Daoy (cell line): ENCODE data around the gene MAN2A1. TPM values are rescaled to one million over a fixed set of nuclear protein-coding genes. Genes with fewer than 3 reads are reported as not detected.

ENCODE experiments used
- DNase-seq: peaks from one replicate; pipeline ENCODE4 v3.0.0-alpha.2; 2015; ENCODE audit warnings: low read depth
- total RNA-seq: library from RNA; depleted of rRNA; stranded (reverse); fragments of >200 nt; shearing (Covaris generic); gene quantifications from 2 replicates; pipeline ENCODE4 v1.2.3, GENCODE V29; 2014

Gene MAN2A1
- total RNA-seq, 1 experiment from 2014 or later: 30.9 TPM

- DNase-seq: no peak
Observed at GRCh38 chr5:109825450-109825849, 135.7 kb downstream of the MAN2A1 start.

DNA sequence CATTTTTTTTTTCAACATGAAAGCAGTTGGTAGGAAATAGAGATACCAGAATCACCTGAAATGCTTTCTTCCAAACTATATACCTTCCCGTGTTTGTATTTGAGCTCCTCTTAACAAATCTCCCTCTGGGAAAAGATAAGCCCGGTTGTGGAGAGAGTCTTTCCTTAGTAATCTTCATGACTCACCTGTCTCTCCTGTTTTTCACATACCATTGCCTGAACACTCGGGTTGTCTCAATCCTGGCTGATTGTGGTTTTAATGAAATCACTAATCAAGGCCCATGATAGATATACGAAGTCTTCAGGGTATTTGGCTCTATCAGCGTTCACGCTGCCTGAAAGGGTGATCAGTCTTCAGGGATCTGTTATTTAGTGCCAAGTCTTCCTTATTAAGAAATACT is 136.7 kb downstream of the MAN2A1 start:
- no peak for DNase-seq

DNA sequence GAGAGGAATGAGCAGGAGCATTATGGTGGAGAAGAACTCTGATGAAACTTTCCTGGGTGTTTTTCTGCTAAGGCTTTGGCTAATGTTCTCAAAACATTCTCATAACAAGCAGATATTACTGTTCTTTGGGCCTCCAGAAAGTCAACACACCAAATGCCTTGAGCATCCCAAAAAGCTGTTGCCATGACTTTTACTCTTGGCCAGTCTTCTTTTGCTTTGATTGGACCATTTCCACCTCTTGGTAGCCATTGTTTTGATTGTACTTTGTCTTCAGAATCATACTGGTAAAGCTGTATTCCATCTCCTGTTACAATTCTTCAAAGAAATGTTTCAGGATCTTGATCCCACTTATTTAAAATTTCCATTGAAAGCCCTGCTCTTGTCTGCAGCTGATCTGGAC is 139.6 kb downstream of the MAN2A1 start:
- no peak for DNase-seq

- peak; percentile 54 for DNase-seq
Observed at GRCh38 chr5:109830955-109831502, 141.3 kb downstream of the MAN2A1 start.

DNA sequence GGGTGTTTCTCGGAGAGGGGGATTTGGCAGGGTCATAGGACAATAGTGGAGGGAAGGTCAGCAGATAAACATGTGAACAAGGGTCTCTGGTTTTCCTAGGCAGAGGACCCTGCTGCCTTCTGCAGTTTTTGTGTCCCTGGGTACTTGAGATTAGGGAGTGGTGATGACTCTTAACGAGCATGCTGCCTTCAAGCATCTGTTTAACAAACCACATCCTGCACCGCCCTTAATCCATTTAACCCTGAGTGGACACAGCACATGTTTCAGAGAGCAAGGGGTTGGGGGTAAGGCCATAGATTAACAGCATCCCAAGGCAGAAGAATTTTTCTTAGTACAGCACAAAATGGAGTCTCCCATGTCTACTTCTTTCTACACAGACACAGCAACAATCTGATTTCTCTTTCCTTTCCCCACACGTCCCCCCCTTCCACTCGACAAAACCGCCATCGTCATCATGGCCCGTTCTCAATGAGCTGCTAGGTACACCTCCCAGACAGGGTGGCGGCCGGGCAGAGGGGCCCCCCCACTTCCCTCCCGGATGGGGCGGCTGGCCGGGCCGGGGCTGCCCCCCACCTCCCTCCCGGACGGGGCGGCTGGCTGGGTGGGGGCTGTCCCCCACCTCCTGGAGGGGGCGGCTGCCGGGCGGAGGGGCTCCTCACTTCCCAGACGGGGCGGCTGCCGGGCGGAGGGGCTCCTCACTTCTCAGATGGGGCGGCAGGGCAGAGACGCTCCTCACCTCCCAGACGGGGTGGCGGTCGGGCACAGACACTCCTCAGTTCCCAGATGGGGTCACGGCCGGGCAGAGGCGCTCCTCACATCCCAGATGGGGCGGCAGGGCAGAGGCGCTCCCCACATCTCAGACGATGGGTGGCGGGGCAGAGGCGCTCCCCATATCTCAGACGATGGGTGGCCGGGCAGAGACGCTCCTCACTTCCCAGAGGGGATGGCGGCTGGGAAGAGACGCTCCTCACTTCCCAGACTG is 142.8 kb downstream of the MAN2A1 start:
- peak; percentile 10 for DNase-seq

GRCh38 chr5:109833946-109834345 is 144.2 kb downstream of the MAN2A1 start:
- no peak for DNase-seq

GRCh38 chr5:109836280-109836679 is 146.6 kb downstream of the MAN2A1 start:
- no peak for DNase-seq

DNA sequence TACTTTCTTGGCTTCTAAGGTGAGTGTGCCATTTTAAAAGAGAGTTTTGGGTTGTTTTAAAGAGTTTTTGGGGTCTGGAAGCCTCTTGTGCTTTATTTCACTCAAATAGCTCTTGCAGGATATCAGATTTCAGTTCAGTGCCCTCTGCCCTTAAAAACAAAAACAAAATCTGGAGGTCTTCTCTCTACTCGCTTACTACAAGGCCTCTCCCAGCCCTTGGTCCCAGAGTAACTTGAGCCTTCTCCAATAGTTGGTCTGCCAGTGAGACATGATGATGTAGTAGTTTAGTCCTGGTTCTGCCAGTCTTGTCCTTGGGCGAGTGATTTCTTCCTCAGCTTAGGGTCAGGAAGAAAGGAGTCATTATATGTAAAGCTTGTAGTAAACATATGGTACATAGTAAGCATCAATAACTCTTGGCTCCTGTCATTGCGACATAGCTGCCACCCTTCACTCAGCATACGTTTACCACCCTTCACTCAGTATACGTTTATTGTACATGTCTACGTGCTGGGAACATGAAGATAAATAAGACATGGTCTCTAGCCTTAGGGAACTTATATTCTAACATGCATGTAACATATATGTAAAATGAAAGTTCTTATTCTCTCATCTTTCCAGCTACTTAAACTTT is 147.6 kb downstream of the MAN2A1 start:
- no peak for DNase-seq

- DNase-seq: no peak
Observed at GRCh38 chr5:109838157-109838556, 148.4 kb downstream of the MAN2A1 start.

DNA sequence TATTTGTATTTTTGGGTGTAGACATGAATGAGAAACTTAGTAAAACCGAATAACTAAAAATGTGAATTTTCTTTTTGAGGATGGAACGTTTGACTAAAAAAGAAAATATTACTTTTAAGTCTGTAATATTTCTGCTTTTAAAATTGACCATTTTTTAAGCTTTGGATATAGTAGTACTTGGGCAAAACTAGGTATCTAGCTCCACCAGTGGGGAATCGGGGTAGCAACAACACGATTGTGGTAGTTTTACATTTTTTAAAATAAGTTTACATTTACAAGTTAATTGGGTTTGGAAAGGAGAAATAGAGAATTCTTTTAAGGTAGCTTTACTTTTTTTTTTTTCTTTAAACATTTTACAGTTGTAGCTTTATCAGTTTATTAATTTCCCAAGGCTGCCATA is 154.4 kb downstream of the MAN2A1 start:
- DNase-seq: no peak

DNA sequence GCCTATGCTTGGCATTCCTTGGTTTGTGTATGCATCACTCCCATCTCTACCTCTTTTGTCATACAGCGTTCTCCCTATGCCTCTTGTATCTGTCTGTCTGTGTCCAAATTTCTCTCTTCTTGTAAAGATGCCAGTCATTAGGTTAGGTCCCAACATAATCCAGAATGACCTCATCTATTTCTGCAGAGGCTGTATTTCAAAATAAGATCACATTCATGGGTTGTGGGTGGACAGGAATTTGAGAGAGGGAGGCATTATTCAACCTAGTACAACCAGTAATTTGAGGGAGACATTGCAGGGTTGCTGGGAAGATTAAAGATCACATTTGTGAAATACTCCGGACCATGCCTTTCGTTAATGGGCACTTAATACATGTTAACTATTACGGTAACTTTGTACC is 155.0 kb downstream of the MAN2A1 start:
- DNase-seq: no peak

DNA sequence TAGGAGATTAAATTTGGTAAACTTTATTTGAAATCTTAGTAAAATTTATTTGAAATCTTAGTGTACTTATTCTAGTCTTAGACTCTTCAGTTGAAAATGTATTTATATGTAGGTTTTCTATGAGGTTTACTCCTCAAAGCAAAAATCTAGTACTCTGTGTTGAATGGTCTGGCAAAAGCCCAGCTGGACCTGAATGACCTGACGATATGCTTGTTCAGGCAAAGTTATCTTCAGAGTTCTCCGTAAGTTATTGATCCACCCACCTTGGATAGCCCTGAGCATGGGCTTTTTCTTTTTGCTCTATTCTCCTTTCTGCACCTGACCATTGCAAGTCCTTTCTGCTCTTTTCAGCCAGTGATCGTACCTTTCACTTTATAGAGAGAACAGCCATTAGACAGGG is 158.4 kb downstream of the MAN2A1 start:
- DNase-seq: no peak

DNA sequence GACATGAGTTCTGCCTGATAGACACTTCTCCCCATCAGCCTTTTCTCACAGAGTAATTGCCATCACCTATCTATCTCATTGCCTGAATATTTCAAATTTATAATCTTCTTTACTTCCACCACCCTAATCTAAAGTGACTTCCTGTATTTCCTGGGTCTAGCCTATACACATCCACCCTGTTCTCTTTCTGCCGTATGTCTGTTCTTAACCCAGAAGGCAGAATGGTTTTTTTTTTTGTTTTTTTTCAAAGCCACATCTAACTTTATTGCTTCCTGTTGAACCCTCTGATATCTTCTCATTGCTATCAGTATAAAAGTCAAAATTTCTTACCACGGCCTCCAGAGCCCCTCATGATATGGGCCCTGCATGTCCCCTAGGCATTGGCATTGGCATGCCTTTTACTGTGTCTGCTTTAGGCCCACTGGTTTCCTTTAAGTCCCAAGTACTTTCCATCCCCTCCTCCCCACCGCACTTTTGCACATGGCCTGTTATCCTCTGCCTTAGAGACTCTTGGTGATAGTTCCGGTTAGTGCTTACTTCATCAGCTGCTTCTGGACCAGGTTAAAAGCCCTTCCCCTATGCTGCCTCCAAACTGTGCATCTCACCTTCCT is 159.9 kb downstream of the MAN2A1 start:
- DNase-seq: no peak

GRCh38 chr5:109852371-109853155 is 162.8 kb downstream of the MAN2A1 start:
- peak; percentile 19 for DNase-seq

GRCh38 chr5:109853377-109853776 is 163.7 kb downstream of the MAN2A1 start:
- DNase-seq: no peak

DNA sequence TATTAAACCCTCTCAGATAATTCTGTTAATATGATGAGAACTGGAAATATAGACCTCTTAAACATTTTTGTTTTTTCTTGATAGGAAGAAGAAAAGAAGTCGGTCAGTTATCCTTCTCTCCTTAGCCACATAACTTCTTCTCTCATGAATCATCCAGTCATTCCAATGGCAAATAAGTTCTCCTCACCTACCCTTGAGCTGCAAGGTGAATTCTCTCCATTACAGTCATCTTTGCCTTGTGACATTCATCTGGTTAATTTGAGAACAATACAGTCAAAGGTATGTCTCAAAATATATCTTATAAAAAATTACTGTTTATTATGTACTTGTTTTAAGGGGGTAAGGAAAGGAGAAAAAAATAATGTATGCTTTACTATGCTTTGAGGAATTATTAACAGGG is 165.3 kb downstream of the MAN2A1 start:
- no peak for DNase-seq

DNA sequence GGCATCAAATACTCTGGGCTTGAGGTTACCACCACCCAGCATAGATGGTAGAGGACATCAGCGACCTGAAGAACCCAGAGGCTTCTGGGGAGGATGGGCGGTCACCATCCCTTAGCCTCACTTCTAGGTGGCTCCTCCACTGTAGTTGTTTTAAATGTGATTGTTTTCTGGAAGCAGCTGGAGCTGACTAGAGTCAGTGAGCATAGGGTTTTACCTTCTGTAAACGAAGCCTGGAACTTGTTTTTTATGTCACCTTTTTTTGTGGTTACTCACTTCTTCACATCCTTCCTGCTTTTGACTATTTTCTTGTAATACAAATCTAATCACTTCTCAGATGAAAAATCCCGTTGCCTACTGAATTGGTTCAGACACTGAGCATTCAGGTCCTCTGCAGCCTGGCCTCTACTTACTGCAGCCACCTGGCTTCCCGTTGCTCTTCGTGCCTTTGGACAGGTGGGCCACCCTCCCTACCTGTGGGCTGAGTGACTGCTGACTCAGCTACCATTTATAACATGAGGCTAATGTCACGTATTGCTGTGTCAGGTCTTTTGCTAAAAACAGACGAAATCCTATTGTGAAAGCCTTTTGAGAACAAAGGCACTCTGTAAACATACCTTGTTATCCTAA is 167.8 kb downstream of the MAN2A1 start:
- DNase-seq: no peak

DNA sequence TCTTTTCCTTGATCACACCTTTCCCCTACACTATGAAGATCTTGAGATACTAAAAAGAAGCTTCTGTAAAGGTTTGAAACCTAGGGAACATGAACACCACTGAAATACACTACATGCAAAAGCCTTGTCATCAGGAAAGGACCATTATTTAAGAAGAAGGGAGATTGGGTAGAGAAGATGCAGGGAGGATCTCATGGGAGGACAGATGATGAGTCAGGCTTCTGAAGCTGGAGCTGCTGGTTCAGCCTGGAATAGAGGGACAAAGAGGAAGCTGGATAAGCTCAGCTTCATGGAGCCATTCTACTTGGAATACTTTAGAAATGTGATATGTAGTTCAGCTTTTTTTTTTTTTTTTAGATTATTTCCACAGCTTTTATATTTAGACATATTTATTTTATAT is 169.8 kb downstream of the MAN2A1 start:
- DNase-seq: no peak

DNA sequence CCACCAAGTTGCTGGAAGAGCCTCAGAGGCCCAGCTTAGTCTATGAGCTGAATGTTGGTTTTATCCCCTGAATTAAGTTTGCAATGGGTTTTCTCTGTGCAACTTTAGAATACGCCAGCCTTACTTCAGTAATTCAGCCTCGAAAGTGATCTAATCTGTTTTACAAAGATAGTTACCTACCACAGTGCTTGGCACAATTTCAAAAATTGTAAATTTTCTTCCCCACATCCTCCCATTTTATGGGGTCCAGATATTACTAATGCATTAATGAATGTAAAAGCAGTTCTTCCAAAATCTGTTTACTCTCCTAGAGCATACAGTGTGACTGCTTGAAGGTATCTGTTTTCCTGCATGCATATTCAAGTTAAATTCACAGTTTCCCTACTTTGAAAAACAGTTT is 172.6 kb downstream of the MAN2A1 start:
- no peak for DNase-seq

GRCh38 chr5:109863752-109864151 is 174.0 kb downstream of the MAN2A1 start:
- DNase-seq: no peak

GRCh38 chr5:109865637-109866036 is 175.9 kb downstream of the MAN2A1 start:
- DNase-seq: peak; percentile 96
